Measurements from ENCODE around the gene FBF1. TPM values are rescaled to one million over a fixed set of nuclear protein-coding genes. Genes with fewer than 3 reads are reported as not detected.
A peak's percentile ranks its signal among the peaks of the same experiment; 100 is the strongest.
"Not testable (repeated sequence)": the region's sequence is repeated elsewhere in the genome, so short reads cannot be mapped to it uniquely, and the experiment has no call there.

FBF1 gene
- total RNA-seq, 2 donors from 2014 or later, result 2.6 to 4.2 TPM

GRCh38 chr17:75869282-75870141 is 71.3 kb downstream of the FBF1 start:
- Histone ChIP-seq H3K9me3 (no peaks in the 10 kb centered on the region), H3K36me3 (replicated peaks in 1 of 2; ENCODE audit: insufficient read depth in 1 of 2, low read depth in 2 of 2) (no peaks in the 10 kb centered on the region), H3K4me1 (peaks cover 11% of the 10 kb centered on the region), H3K27ac (peak overlapping the region in 2 of 4 donors; percentile 30 to 40), H3K27me3 (no peaks in the 10 kb centered on the region), H3K4me3 (no peak overlapping the region)
- ATAC-seq, result no peak
- DNase-seq, result no peak
- TF ChIP-seq CTCF (IDR thresholded peaks at IDR 0.05) (no peak), POLR2A (IDR thresholded peaks at IDR 0.05) (no peak)
- WGBS, 2 donors, result 67 to 74% methylated on average over 18 to 23 of the region's 23 CpGs
- intact Hi-C loops (cut with DNase I), result no loop called here

- H3K9me3 ChIP-seq; H3K36me3 ChIP-seq (replicated peaks in 1 of 2; ENCODE audit: insufficient read depth in 1 of 2, low read depth in 2 of 2); H3K4me3 ChIP-seq; H3K27me3 ChIP-seq; DNase-seq; ATAC-seq; intact Hi-C loops (cut with DNase I): not testable (repeated sequence)
- 78 to 85% methylated on average over 11 to 12 of the region's 12 CpGs for WGBS, 2 donors
- Histone ChIP-seq H3K27ac (peak overlapping the region in 1 of 4 donors; percentile 30), H3K4me1 (peaks cover 11% of the 10 kb centered on the region)
Observed at GRCh38 chr17:75868730-75869281, 72.0 kb downstream of the FBF1 start.

- H3K4me1 ChIP-seq; H3K4me3 ChIP-seq; H3K9me3 ChIP-seq; H3K27ac ChIP-seq; ATAC-seq; intact Hi-C loops (cut with DNase I); DNase-seq; H3K27me3 ChIP-seq; H3K36me3 ChIP-seq (replicated peaks in 1 of 2; ENCODE audit: insufficient read depth in 1 of 2, low read depth in 2 of 2): not testable (repeated sequence)
- 77 to 82% methylated on average over 16 to 17 of the region's 17 CpGs for WGBS, 2 donors
Observed at GRCh38 chr17:75865404-75866188, 75.2 kb downstream of the FBF1 start.

GRCh38 chr17:75864887-75865286 is 76.0 kb downstream of the FBF1 start:
- DNase-seq; ATAC-seq; H3K9me3 ChIP-seq; H3K36me3 ChIP-seq (replicated peaks in 1 of 2; ENCODE audit: insufficient read depth in 1 of 2, low read depth in 2 of 2); H3K4me1 ChIP-seq; intact Hi-C loops (cut with DNase I); H3K27me3 ChIP-seq; H3K4me3 ChIP-seq; H3K27ac ChIP-seq: not testable (repeated sequence)
- 79 to 88% methylated on average over 4 of the region's 4 CpGs for WGBS, 2 donors

GRCh38 chr17:75864448-75864871 is 76.4 kb downstream of the FBF1 start:
- peak in 3 of 4 donors; percentile 31 to 59 (median 39) for DNase-seq
- intact Hi-C loops (cut with DNase I), result no loop called here
- H3K4me1 ChIP-seq, result no peaks in the 10 kb centered on the region
- no peaks in the 10 kb centered on the region for H3K36me3 ChIP-seq (replicated peaks in 1 of 2; ENCODE audit: insufficient read depth in 1 of 2, low read depth in 2 of 2)
- H3K27ac ChIP-seq, result no peak overlapping the region
- WGBS, 2 donors, result 62 to 85% methylated on average over 4 to 8 of the region's 8 CpGs
- no peak for TF ChIP-seq CTCF (IDR thresholded peaks at IDR 0.05)
- no peak for TF ChIP-seq POLR2A (IDR thresholded peaks at IDR 0.05)
- no peaks in the 10 kb centered on the region for H3K27me3 ChIP-seq
- peak; percentile 25 for ATAC-seq
- no peak overlapping the region for H3K4me3 ChIP-seq
- no peaks in the 10 kb centered on the region for H3K9me3 ChIP-seq

GRCh38 chr17:75861927-75862317 is 78.9 kb downstream of the FBF1 start:
- Histone ChIP-seq H3K27ac (no peak overlapping the region), H3K27me3 (no peaks in the 10 kb centered on the region), H3K4me1 (no peaks in the 10 kb centered on the region), H3K36me3 (replicated peaks in 1 of 2; ENCODE audit: insufficient read depth in 1 of 2, low read depth in 2 of 2) (no peaks in the 10 kb centered on the region), H3K9me3 (no peaks in the 10 kb centered on the region), H3K4me3 (no peak overlapping the region)
- DNase-seq (no peak), ATAC-seq (no peak)
- intact Hi-C loops (cut with DNase I), result no loop called here
- 76 to 79% methylated on average over 9 of the region's 9 CpGs for WGBS, 2 donors
- no peak for TF ChIP-seq POLR2A (IDR thresholded peaks at IDR 0.05)
- no peak for TF ChIP-seq CTCF (IDR thresholded peaks at IDR 0.05)
